ENCODE results near the gene SDK1.

Gene SDK1

GRCh38 chr7:3959364-3959763 lies 658.3 kb downstream of the SDK1 start:
- H4K20me1 ChIP-seq (ENCODE audit: control insufficient read depth, insufficient read depth, low read depth, low read length), result no peaks in the 10 kb centered on the region
- H3K4me2 ChIP-seq (ENCODE audit: low read length), result no peak overlapping the region
- H3K9me3 ChIP-seq (ENCODE audit: control insufficient read depth, insufficient read depth, low read length), result no peaks in the 10 kb centered on the region
- H3K36me3 ChIP-seq (ENCODE audit: control insufficient read depth, low read length), result no peaks in the 10 kb centered on the region
- TF ChIP-seq EZH2phosphoT487 (IDR thresholded peaks at IDR 0.05; ENCODE audit: borderline replicate concordance, low read length) (no peak), CTCF (IDR thresholded peaks at IDR 0.05; ENCODE audit: low read depth, low read length, poor library complexity, severe bottlenecking) (no peak)
- peaks cover 19% of the 10 kb centered on the region for H3K27me3 ChIP-seq (ENCODE audit: control insufficient read depth, low read length)
- H3K79me2 ChIP-seq (ENCODE audit: control insufficient read depth, low read length), result no peaks in the 10 kb centered on the region
- H3K27ac ChIP-seq (ENCODE audit: low read depth, low read length), result no peak overlapping the region
- no peak overlapping the region for H3K4me3 ChIP-seq (ENCODE audit: low read length)
- no peaks in the 10 kb centered on the region for H3K9me2 ChIP-seq (replicated peaks; ENCODE audit: control insufficient read depth, low read length)
- no peaks in the 10 kb centered on the region for H3K4me1 ChIP-seq (ENCODE audit: control insufficient read depth, low read length)
- no peaks in the 10 kb centered on the region for H3F3A ChIP-seq (ENCODE audit: control insufficient read depth, insufficient read depth)

GRCh38 chr7:3960050-3960763 lies 659.2 kb downstream of the SDK1 start:
- Histone ChIP-seq H3K9me2 (replicated peaks; ENCODE audit: control insufficient read depth, low read length) (no peaks in the 10 kb centered on the region), H3K27me3 (ENCODE audit: control insufficient read depth, low read length) (peaks cover 19% of the 10 kb centered on the region), H3K4me1 (ENCODE audit: control insufficient read depth, low read length) (no peaks in the 10 kb centered on the region), H3F3A (ENCODE audit: control insufficient read depth, insufficient read depth) (no peaks in the 10 kb centered on the region), H3K9me3 (ENCODE audit: control insufficient read depth, insufficient read depth, low read length) (no peaks in the 10 kb centered on the region), H3K27ac (ENCODE audit: low read depth, low read length) (no peak overlapping the region), H4K20me1 (ENCODE audit: control insufficient read depth, insufficient read depth, low read depth, low read length) (no peaks in the 10 kb centered on the region), H3K36me3 (ENCODE audit: control insufficient read depth, low read length) (no peaks in the 10 kb centered on the region), H3K4me2 (ENCODE audit: low read length) (no peak overlapping the region), H3K4me3 (ENCODE audit: low read length) (no peak overlapping the region), H3K79me2 (ENCODE audit: control insufficient read depth, low read length) (no peaks in the 10 kb centered on the region)
- no peak for TF ChIP-seq CTCF (IDR thresholded peaks at IDR 0.05; ENCODE audit: low read depth, low read length, poor library complexity, severe bottlenecking)
- no peak for TF ChIP-seq EZH2phosphoT487 (IDR thresholded peaks at IDR 0.05; ENCODE audit: borderline replicate concordance, low read length)

- Histone ChIP-seq H3K79me2 (ENCODE audit: control insufficient read depth, low read length) (no peaks in the 10 kb centered on the region), H3K9me3 (ENCODE audit: control insufficient read depth, insufficient read depth, low read length) (no peaks in the 10 kb centered on the region), H3K36me3 (ENCODE audit: control insufficient read depth, low read length) (no peaks in the 10 kb centered on the region), H4K20me1 (ENCODE audit: control insufficient read depth, insufficient read depth, low read depth, low read length) (no peaks in the 10 kb centered on the region), H3K4me1 (ENCODE audit: control insufficient read depth, low read length) (no peaks in the 10 kb centered on the region), H3K4me3 (ENCODE audit: low read length) (no peak overlapping the region), H3F3A (ENCODE audit: control insufficient read depth, insufficient read depth) (no peaks in the 10 kb centered on the region), H3K4me2 (ENCODE audit: low read length) (no peak overlapping the region), H3K9me2 (replicated peaks; ENCODE audit: control insufficient read depth, low read length) (no peaks in the 10 kb centered on the region), H3K27ac (ENCODE audit: low read depth, low read length) (no peak overlapping the region), H3K27me3 (ENCODE audit: control insufficient read depth, low read length) (peaks cover 16% of the 10 kb centered on the region)
- TF ChIP-seq CTCF (IDR thresholded peaks at IDR 0.05; ENCODE audit: low read depth, low read length, poor library complexity, severe bottlenecking) (no peak), EZH2phosphoT487 (IDR thresholded peaks at IDR 0.05; ENCODE audit: borderline replicate concordance, low read length) (0 out of 2 replicates have a peak, but pooled peaks have one; percentile 23)
Measured at GRCh38 chr7:3960942-3961341, 659.9 kb downstream of the SDK1 start.

Measured in DOHH2 (cell line).